AG09309 (cell line): Measurements from ENCODE around the gene CCR2.
"Not testable (repeated sequence)": the region's sequence is repeated elsewhere in the genome, so short reads cannot be mapped to it uniquely, and the experiment has no call there.

Experiments
- DNase-seq: peaks from one replicate; pipeline ENCODE4 v3.0.0-alpha.2; 2010; ENCODE audit warnings: low read depth
- H3K4me3 ChIP-seq: 2 replicates; pipeline ENCODE4 v1.5.1; 2011; ENCODE audit warnings: mild to moderate bottlenecking, low read depth, low read length, moderate library complexity; ENCODE audit not compliant: control insufficient read depth
- TF ChIP-seq, protein P1 (sequence below): IDR thresholded peaks from 2 replicates; pipeline ENCODE4 v1.5.1; 2011; ENCODE audit warnings: mild to moderate bottlenecking, low read depth, low read length, inconsistent platforms; ENCODE audit not compliant: insufficient read depth, control insufficient read depth; ENCODE audit errors: missing control alignments

CCR2 gene

GRCh38 chr3:46381625-46382024, 27.7 kb downstream of the CCR2 start:
- DNase-seq = no peak
- H3K4me3 ChIP-seq = no peak overlapping the region
- TF ChIP-seq, protein P1, sequence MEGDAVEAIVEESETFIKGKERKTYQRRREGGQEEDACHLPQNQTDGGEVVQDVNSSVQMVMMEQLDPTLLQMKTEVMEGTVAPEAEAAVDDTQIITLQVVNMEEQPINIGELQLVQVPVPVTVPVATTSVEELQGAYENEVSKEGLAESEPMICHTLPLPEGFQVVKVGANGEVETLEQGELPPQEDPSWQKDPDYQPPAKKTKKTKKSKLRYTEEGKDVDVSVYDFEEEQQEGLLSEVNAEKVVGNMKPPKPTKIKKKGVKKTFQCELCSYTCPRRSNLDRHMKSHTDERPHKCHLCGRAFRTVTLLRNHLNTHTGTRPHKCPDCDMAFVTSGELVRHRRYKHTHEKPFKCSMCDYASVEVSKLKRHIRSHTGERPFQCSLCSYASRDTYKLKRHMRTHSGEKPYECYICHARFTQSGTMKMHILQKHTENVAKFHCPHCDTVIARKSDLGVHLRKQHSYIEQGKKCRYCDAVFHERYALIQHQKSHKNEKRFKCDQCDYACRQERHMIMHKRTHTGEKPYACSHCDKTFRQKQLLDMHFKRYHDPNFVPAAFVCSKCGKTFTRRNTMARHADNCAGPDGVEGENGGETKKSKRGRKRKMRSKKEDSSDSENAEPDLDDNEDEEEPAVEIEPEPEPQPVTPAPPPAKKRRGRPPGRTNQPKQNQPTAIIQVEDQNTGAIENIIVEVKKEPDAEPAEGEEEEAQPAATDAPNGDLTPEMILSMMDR = no peak

DNA sequence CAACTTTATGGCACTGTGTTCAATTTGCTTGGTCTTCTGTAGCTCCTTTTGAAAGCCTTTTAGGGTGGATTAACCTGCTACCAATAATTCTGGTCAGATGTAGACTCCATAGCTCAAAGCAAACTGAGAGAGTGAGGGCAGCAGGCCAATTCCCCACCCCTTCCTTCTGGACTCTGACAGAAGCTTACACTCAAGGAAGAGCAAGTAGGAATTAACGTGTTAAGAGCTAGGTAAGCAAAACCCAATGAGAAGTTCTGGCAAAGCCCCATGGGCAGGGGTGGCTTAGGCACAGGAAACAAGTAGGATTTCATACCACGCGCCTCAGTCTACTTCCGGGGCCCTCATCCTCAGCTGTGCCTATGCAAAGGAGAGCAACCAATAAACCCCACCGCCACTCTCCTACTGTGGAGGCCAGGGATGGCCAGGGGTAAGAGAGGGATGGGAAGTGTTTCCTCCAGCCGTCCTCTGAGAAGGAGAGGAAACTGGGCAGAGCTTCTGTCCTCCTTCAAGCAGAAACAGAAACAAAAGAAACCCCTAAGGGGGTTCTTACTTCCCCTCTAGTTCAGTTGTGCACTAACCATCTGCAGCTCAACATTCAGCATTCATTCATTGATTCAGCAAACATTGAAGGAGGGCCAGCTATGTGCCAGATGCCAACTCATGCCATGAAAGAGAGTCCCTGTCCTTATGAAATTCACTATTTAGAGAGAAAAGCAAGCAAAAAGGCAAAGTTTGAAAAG, 29.5 kb downstream of the CCR2 start:
- DNase-seq = no peak
- TF ChIP-seq, protein P1 = no peak
- H3K4me3 ChIP-seq = no peak overlapping the region

GRCh38 chr3:46383951-46384330, 30.0 kb downstream of the CCR2 start:
- TF ChIP-seq, protein P1 = no peak
- no peak for DNase-seq
- no peak overlapping the region for H3K4me3 ChIP-seq

GRCh38 chr3:46386205-46386604, 32.3 kb downstream of the CCR2 start:
- H3K4me3 ChIP-seq = no peak overlapping the region
- TF ChIP-seq, protein P1 = no peak
- no peak for DNase-seq

- H3K4me3 ChIP-seq, DNase-seq: not testable (repeated sequence)
Measured at GRCh38 chr3:46388847-46389246, 34.9 kb downstream of the CCR2 start.

DNA sequence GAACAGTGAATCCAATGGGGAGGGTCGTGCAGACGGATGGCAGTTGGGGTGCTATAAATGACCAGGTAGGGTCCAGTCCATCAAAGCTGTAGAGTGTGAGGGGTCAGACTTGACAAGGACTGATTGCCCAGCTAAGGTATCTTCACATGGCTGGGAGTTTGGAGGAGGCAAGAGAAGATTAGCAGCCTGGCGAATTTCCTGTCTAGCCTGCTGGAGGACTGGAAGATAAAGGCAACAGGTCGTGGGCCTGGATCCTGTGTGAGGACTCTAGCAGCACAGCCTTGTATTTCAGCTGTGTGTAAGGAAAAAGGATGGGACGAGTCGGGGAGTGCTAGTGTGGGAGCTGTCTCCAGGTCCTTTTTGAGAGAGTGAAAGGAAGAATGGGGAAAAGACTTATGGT, 35.4 kb downstream of the CCR2 start:
- no peak overlapping the region for H3K4me3 ChIP-seq
- DNase-seq = no peak
- TF ChIP-seq, protein P1 = no peak

- not testable (repeated sequence) for H3K4me3 ChIP-seq, DNase-seq
Measured at GRCh38 chr3:46391526-46391925, 37.6 kb downstream of the CCR2 start.

- no peak for DNase-seq
- H3K4me3 ChIP-seq = no peak overlapping the region
- TF ChIP-seq, protein P1 = no peak
Measured at GRCh38 chr3:46393011-46393410, 39.1 kb downstream of the CCR2 start.
